HepG2 (cell line): ENCODE results near the gene FAM89B. TPM values are rescaled to one million over a fixed set of nuclear protein-coding genes. Genes with fewer than 3 reads are reported as not detected.

ENCODE experiments used
- CREM ChIP-seq, 2 experiments: sonication (generic) in 1 of 2; formaldehyde crosslinking in 1 of 2; IDR thresholded peaks; 2 replicates each; pipeline versions ENCODE4 v1.4.0 to v1.6.1; 2016 to 2020; ENCODE audit warnings: antibody characterized with exemption in 1 of 2, mild to moderate bottlenecking in 1 of 2, missing genetic modification reagents in 1 of 2
- HOXA3 ChIP-seq: sonication (generic); formaldehyde crosslinking; IDR thresholded peaks from 2 replicates; pipeline ENCODE4 v1.5.0; 2020; ENCODE audit warnings: missing genetic modification reagents
- KDM2A ChIP-seq: sonication (generic); formaldehyde crosslinking; IDR thresholded peaks from 2 replicates; pipeline ENCODE4 v1.4.0; 2020; ENCODE audit warnings: low read depth, missing genetic modification reagents, borderline replicate concordance
- KDM6A ChIP-seq: IDR thresholded peaks from 2 replicates; pipeline ENCODE4 v1.6.1; 2016; ENCODE audit warnings: low read depth
- KLF16 ChIP-seq, 2 experiments: sonication (generic) in 1 of 2; formaldehyde crosslinking in 1 of 2; IDR thresholded peaks; 2 replicates each; pipeline versions ENCODE4 v1.6.1 to v1.8.0; 2016 to 2023; ENCODE audit warnings: missing genetic modification reagents in 2 of 2, missing compliant biosample characterization in 1 of 2
- PAF1 ChIP-seq: IDR thresholded peaks from 2 replicates; pipeline ENCODE4 v1.6.1; 2016; ENCODE audit warnings: missing genetic modification reagents, missing compliant biosample characterization
- PAX8 ChIP-seq: sonication (generic); formaldehyde crosslinking; IDR thresholded peaks from 2 replicates; pipeline ENCODE4 v1.8.0; 2022; ENCODE audit warnings: mild to moderate bottlenecking, missing genetic modification reagents, borderline replicate concordance
- RARA ChIP-seq: IDR thresholded peaks from 2 replicates; pipeline ENCODE4 v1.6.1; 2016; ENCODE audit warnings: missing genetic modification reagents, missing compliant biosample characterization
- SPEN ChIP-seq: sonication (generic); formaldehyde crosslinking; IDR thresholded peaks from 2 replicates; pipeline ENCODE4 v1.5.1; 2020; ENCODE audit warnings: low read depth, mild to moderate bottlenecking, missing genetic modification reagents
- ZNF256 ChIP-seq: sonication (generic); formaldehyde crosslinking; conservative IDR thresholded peaks from 2 replicates; pipeline ENCODE4 v1.4.0; 2020; ENCODE audit warnings: missing genetic modification reagents
- ZNF605 ChIP-seq: sonication (generic); formaldehyde crosslinking; IDR thresholded peaks from 2 replicates; pipeline ENCODE4 v1.8.0; 2022; ENCODE audit warnings: mild to moderate bottlenecking, missing genetic modification reagents
- polyA plus RNA-seq, 8 experiments: library from polyadenylated mRNA; depleted of rRNA in 3 of 8; stranded (reverse) in 7 of 8; unstranded in 1 of 8; fragments of >200 nt; fragmentation: Illumina TruSeq in 4 of 8; extraction: Trizol in 4 of 8; gene quantifications; 2 replicates each; pipeline versions ENCODE4 v1.2.1 to v1.2.3, GENCODE V29; 2011 to 2016; ENCODE audit warnings: low read depth in 4 of 8, missing spikeins in 1 of 8, mixed read lengths in 1 of 8; ENCODE audit not compliant: insufficient read depth in 1 of 8
- total RNA-seq, 5 experiments: library from RNA; depleted of rRNA; stranded (reverse); fragments of >200 nt; fragmentation: Illumina TruSeq; extraction: Trizol; gene quantifications; 2 replicates each; pipeline ENCODE4 v1.2.3, GENCODE V29; 2016; ENCODE audit warnings: low read depth in 1 of 5
- TF ChIP-seq, protein P1 (sequence below): sonication (generic); formaldehyde crosslinking; IDR thresholded peaks from 2 replicates; pipeline ENCODE4 v1.4.0; 2020; ENCODE audit warnings: missing genetic modification reagents
- TF ChIP-seq, protein P2 (sequence below): sonication (generic); formaldehyde crosslinking; conservative IDR thresholded peaks from 2 replicates; pipeline ENCODE4 v1.4.0; 2020; ENCODE audit warnings: missing genetic modification reagents
- TF ChIP-seq, protein P3 (sequence below): sonication (generic); formaldehyde crosslinking; IDR thresholded peaks from 2 replicates; pipeline ENCODE4 v1.5.0; 2020; ENCODE audit warnings: mild to moderate bottlenecking, missing genetic modification reagents, moderate library complexity
- TF ChIP-seq, protein P4 (sequence below): sonication (generic); formaldehyde crosslinking; IDR thresholded peaks from 2 replicates; pipeline ENCODE4 v1.4.0; 2020; ENCODE audit warnings: missing genetic modification reagents
- TF ChIP-seq, protein P5 (sequence below), 2 experiments: sonication (generic) in 1 of 2; formaldehyde crosslinking in 1 of 2; IDR thresholded peaks; 2 replicates each; pipeline versions ENCODE4 v1.4.0 to v1.6.1; 2018 to 2020; ENCODE audit warnings: missing genetic modification reagents in 2 of 2, borderline replicate concordance in 1 of 2, low read depth in 1 of 2, mild to moderate bottlenecking in 1 of 2, missing biosample characterization in 1 of 2

Gene FAM89B
- total and polyA plus RNA-seq, 2 of the 13 experiments (the other 11 are each of a cell fraction or from before 2014, with no cell fraction given): 5.7 to 8.0 TPM

DNA sequence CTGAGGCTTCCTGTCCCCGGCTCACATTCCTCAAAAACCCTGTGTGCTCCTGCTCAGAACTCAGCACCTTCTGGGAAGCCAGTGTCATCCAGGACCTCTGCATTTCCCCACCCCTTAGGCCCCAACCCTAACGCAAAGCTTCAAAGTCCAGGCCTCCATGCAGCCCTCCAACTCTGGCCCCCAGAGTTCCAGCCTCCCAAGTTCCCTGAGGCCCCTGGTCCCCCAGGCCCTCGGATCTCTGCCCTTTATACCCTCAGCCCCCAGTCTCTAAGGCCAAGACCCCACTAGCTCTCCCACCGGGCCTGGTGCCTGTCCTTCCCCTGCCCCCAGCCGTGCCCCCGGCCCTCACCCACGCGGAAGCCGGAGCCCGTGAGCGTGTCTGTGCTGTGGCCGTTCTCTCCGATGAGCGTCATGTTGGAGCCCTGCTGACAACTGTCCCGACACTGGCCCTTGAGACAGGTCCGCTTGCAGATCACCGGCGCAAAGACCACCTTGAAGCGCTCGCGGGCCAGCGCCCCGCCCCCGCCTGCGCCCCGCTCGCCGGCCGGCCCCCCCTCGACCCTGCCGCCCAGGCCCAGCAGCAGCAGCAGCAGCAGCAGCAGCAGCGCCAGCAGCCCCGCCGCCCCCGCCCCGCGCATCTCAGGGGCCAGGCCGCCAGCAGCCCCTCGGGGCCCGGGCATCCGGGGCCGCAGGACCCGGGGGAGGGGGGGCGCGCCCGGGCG lies 14.9 kb upstream of the FAM89B start (continued):
- TF ChIP-seq, protein P1, sequence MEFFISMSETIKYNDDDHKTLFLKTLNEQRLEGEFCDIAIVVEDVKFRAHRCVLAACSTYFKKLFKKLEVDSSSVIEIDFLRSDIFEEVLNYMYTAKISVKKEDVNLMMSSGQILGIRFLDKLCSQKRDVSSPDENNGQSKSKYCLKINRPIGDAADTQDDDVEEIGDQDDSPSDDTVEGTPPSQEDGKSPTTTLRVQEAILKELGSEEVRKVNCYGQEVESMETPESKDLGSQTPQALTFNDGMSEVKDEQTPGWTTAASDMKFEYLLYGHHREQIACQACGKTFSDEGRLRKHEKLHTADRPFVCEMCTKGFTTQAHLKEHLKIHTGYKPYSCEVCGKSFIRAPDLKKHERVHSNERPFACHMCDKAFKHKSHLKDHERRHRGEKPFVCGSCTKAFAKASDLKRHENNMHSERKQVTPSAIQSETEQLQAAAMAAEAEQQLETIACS (CRISPR knock-in tag): no peak
- TF ChIP-seq, protein P2, sequence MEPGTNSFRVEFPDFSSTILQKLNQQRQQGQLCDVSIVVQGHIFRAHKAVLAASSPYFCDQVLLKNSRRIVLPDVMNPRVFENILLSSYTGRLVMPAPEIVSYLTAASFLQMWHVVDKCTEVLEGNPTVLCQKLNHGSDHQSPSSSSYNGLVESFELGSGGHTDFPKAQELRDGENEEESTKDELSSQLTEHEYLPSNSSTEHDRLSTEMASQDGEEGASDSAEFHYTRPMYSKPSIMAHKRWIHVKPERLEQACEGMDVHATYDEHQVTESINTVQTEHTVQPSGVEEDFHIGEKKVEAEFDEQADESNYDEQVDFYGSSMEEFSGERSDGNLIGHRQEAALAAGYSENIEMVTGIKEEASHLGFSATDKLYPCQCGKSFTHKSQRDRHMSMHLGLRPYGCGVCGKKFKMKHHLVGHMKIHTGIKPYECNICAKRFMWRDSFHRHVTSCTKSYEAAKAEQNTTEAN (CRISPR knock-in tag): no peak
- TF ChIP-seq CREM (IDR thresholded peaks at IDR 0.05): peak; percentile 42; the same call in 1 of the 2 replicates
- no peak for TF ChIP-seq CREM (CRISPR knock-in tag; IDR thresholded peaks at IDR 0.05)
- TF ChIP-seq KDM2A (CRISPR knock-in tag): peak; percentile 38; the same call in 1 of the 2 replicates
- TF ChIP-seq ZNF256: no peak
- TF ChIP-seq, protein P3, sequence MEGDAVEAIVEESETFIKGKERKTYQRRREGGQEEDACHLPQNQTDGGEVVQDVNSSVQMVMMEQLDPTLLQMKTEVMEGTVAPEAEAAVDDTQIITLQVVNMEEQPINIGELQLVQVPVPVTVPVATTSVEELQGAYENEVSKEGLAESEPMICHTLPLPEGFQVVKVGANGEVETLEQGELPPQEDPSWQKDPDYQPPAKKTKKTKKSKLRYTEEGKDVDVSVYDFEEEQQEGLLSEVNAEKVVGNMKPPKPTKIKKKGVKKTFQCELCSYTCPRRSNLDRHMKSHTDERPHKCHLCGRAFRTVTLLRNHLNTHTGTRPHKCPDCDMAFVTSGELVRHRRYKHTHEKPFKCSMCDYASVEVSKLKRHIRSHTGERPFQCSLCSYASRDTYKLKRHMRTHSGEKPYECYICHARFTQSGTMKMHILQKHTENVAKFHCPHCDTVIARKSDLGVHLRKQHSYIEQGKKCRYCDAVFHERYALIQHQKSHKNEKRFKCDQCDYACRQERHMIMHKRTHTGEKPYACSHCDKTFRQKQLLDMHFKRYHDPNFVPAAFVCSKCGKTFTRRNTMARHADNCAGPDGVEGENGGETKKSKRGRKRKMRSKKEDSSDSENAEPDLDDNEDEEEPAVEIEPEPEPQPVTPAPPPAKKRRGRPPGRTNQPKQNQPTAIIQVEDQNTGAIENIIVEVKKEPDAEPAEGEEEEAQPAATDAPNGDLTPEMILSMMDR (CRISPR knock-in tag): 0 out of 2 replicates have a peak, but pooled peaks have one; percentile 4
- 0 out of 2 replicates have a peak, but pooled peaks have one; percentile 9 for TF ChIP-seq RARA
- 0 out of 2 replicates have a peak, but pooled peaks have one; percentile 37 for TF ChIP-seq PAX8 (CRISPR knock-in tag)
- TF ChIP-seq, protein P4, sequence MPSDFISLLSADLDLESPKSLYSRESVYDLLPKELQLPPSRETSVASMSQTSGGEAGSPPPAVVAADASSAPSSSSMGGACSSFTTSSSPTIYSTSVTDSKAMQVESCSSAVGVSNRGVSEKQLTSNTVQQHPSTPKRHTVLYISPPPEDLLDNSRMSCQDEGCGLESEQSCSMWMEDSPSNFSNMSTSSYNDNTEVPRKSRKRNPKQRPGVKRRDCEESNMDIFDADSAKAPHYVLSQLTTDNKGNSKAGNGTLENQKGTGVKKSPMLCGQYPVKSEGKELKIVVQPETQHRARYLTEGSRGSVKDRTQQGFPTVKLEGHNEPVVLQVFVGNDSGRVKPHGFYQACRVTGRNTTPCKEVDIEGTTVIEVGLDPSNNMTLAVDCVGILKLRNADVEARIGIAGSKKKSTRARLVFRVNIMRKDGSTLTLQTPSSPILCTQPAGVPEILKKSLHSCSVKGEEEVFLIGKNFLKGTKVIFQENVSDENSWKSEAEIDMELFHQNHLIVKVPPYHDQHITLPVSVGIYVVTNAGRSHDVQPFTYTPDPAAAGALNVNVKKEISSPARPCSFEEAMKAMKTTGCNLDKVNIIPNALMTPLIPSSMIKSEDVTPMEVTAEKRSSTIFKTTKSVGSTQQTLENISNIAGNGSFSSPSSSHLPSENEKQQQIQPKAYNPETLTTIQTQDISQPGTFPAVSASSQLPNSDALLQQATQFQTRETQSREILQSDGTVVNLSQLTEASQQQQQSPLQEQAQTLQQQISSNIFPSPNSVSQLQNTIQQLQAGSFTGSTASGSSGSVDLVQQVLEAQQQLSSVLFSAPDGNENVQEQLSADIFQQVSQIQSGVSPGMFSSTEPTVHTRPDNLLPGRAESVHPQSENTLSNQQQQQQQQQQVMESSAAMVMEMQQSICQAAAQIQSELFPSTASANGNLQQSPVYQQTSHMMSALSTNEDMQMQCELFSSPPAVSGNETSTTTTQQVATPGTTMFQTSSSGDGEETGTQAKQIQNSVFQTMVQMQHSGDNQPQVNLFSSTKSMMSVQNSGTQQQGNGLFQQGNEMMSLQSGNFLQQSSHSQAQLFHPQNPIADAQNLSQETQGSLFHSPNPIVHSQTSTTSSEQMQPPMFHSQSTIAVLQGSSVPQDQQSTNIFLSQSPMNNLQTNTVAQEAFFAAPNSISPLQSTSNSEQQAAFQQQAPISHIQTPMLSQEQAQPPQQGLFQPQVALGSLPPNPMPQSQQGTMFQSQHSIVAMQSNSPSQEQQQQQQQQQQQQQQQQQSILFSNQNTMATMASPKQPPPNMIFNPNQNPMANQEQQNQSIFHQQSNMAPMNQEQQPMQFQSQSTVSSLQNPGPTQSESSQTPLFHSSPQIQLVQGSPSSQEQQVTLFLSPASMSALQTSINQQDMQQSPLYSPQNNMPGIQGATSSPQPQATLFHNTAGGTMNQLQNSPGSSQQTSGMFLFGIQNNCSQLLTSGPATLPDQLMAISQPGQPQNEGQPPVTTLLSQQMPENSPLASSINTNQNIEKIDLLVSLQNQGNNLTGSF (CRISPR knock-in tag): no peak
- TF ChIP-seq, protein P5, sequence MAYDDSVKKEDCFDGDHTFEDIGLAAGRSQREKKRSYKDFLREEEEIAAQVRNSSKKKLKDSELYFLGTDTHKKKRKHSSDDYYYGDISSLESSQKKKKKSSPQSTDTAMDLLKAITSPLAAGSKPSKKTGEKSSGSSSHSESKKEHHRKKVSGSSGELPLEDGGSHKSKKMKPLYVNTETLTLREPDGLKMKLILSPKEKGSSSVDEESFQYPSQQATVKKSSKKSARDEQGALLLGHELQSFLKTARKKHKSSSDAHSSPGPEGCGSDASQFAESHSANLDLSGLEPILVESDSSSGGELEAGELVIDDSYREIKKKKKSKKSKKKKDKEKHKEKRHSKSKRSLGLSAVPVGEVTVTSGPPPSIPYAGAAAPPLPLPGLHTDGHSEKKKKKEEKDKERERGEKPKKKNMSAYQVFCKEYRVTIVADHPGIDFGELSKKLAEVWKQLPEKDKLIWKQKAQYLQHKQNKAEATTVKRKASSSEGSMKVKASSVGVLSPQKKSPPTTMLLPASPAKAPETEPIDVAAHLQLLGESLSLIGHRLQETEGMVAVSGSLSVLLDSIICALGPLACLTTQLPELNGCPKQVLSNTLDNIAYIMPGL (CRISPR knock-in tag; IDR thresholded peaks at IDR 0.05; ENCODE audit: borderline replicate concordance in 1 of 2, low read depth in 1 of 2): peak in 1 of 2 experiments; percentile 51; a peak in 2 of 4 replicates
- peak; percentile 70; the same call in 1 of the 2 replicates for TF ChIP-seq ZNF605 (CRISPR knock-in tag)
- peak; percentile 32; the same call in 1 of the 2 replicates for TF ChIP-seq HOXA3 (CRISPR knock-in tag)
- 0 out of 2 replicates have a peak, but pooled peaks have one; percentile 12 for TF ChIP-seq KDM6A (CRISPR knock-in tag)
- TF ChIP-seq KLF16 (CRISPR knock-in tag; IDR thresholded peaks at IDR 0.05): peak in 1 of 2 experiments; percentile 61; a peak in 1 of 4 replicates
- TF ChIP-seq SPEN (CRISPR knock-in tag): peak; percentile 21; the same call in 1 of the 2 replicates
- no peak for TF ChIP-seq PAF1 (CRISPR knock-in tag)
